ENCODE data around the gene LIMCH1.
"Not testable (repeated sequence)": the region's sequence is repeated elsewhere in the genome, so short reads cannot be mapped to it uniquely, and the experiment has no call there.

The LIMCH1 gene

DNA sequence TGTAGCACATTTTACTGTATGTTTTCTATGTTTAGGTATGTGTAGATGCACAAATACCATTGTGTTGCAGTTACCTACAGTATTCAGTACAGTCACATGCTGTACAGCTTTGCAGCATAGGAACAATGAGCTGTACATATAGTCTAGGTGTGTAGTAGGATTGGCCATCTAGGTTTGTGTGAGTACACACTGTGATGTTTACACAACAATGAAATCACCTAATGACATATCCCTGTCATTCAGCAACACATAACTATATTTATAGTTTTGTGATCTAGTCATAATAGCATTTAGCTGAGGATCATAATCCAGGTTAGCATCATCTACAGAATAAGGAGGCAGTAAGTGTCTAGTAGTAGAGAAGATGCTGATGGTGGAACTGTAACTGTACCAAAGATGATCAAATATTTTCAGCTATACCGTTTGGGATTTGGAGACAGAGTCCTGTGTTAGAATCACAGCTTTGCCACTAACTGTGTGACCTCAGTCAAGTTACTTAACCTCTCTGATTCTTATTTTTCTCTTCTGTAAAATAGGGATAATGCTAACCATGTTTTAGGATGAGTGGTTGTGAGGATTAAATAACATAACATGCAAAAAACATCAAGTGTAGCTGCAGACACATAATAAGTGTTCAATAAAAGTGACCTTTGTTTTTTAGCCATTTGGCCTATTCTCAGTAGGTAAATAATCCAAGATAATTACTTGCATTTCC is 73.3 kb downstream of the LIMCH1 start:
- DNase-seq = no peak

DNA sequence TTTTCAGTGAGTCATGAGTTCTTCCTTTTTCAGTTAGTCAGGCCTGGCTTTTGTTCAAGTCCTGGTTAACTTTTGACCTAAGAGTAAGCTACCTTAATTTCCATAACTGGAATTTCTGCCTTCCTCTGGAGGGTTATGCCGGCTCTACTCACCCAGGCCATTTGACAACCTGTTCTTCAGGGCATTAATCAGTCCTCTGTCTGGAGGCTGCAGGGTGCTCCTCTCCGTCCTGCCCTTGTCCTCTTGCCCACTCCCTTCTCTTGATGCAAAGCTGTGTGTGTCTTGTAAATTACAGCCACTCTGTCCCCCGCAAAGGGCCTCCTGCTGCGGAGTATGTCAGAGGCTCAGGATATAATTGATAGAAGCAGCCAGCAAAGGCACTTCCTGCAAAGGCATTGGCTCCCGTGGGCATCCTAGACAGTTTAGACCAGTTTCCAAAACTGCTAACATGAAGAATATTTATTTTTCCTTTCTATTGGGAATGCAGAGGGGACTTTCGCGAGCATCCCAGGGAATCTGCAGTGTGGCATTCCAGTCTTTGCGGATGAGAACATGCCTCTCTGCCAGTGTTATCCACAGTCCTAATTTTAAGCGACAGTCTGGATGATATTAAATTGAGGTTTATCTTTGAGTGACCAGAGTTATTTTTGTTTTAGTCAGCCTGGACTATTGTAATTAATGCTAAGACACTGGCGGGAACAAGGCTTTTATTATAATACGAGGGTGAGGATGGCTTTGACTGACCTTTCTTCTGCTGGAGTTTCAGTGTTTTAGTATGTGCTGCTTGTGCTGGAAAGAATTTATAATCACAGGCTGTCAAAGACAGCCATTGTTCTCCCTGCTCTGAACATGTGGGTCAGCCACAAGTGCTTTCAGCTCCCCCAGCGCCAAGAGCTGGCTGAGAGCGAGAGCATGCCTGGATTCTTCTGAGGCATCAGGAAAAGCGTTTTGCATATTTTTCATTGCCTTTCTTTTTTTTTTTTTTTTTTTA is 74.2 kb downstream of the LIMCH1 start:
- DNase-seq = no peak

DNA sequence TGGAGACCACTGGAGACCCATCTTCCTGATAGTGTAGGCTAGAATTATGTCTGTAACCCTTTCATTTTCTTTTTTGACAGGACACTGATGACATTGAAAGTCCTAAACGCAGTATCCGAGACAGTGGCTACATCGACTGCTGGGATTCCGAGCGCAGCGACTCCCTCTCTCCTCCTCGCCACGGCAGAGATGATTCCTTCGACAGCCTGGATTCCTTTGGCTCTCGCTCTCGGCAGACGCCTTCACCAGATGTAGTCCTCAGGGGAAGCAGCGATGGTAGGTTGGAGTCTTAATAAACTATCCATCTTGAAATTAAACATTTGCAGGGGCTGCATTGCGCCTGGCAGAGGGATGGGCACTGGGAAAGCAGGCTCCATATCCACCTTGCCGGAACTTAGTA is 75.4 kb downstream of the LIMCH1 start:
- DNase-seq = no peak

DNA sequence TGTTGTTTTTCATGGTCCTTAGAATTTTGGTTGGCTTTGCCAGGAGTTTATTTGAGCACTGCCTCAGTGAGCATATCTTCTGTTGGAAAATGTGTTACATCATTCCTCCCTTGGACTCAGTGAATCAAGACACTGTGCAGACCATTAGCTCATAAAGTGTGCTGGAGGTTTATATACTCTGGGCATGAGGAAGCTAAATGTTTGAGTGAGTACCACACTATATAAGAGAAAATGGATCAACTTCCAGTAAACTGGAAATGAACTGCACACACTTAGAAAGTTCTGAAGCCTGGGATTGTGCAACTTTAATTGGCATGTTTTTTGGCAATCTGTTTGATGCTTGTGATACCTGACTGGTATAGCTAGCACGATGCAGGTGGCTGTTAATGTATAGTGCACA is 75.9 kb downstream of the LIMCH1 start:
- DNase-seq = no peak

DNA sequence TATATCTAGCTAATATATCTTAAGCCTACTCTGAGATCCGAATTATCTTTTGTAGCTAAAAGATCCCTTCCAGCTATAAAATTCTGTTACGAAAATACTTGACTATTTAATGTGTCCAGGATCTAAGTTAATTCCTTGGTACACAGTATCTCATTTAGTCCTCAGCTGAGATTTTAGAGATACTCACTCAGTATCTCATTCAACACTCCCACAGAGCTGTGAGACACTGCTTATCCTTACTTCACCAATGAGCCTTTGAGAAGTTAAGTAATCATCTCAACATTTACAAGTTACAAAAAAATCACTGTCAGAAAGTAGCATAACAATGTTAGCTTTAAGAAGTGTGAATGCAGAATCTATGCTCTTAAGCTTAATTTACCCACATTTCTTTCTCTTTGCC is 76.6 kb downstream of the LIMCH1 start:
- no peak for DNase-seq

DNA sequence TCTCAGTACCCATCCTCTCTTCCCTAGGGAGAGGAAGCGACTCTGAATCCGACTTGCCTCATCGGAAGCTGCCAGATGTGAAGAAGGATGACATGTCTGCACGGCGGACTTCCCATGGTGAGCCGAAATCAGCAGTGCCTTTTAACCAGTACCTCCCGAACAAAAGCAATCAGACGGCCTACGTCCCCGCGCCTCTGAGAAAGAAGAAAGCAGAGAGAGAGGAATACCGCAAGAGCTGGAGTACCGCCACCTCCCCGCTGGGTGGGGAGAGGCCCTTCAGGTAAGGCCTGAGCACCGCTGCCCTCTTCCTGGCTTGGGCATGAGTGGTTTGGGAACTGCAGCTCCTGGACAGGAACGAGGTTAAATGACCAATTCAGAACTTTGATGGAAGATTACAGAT is 81.2 kb downstream of the LIMCH1 start:
- no peak for DNase-seq

DNA sequence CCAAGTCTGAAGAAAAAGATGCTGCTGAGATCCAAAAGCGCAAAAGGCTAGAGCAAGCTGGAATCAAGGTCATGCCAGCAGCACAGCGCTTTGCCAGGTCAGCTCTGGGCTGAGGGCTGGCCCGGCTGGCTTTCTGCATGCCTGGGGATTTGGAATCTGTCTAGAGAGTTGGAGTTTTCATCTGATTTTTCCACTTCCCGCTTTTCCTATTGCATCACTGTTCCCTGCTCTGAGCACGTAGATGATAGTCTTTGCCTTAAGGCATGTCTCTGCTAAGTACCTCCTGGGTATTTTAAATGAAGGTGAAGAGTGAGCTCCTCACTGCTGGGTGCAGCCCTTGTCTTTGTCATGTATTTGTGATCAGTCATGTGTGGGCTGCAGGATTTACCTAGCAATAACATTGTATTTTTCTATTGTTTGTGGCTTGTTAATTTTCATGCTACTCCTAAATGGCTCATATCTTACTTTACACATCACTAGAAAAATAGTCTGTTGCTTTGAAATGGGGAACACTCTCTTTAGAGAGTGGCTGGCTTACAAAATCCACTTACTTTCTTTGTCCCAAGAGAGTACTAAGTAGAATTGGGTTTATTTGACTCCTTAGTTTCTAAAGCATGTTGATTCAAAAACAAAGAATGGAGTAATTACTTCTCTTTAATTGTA is 82.8 kb downstream of the LIMCH1 start:
- DNase-seq = no peak

DNA sequence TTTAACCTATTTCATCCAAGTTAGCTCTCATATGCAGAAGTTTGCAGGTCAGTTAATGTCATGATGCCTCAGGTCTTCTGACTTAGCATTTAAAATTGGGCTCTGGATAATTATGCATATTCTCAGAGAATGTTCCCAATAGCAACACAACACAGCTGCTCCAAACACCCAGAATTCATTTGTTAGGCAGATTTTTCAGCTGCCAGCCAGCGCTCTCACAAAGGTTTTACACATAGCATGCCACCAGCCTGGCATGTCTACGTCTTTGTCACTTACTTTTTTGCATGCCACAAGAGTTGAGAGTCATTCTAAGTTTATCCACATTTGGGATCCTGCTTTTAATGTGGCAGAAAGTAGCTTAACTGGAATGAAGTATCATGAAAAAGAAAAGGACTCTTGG is 84.8 kb downstream of the LIMCH1 start:
- DNase-seq = no peak

DNA sequence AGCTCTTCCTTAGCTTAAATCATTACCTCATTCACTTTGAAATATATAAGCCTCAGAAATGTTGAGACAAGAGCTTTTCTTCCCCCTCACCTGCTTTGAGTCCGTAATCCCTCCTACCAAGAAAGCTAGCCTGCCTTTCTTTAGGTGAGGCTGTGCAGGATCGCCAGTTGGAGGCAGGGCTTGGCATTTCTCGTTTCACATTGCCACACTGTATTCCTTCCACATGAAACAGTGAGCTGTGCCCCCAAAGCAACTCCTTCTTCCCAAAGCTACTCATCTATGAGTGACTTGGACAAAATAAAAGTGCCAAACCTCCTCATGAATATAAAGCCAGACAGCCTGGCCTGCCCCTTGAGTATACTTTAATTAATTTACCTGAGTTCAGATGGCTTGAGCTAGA is 86.8 kb downstream of the LIMCH1 start:
- DNase-seq = no peak

DNA sequence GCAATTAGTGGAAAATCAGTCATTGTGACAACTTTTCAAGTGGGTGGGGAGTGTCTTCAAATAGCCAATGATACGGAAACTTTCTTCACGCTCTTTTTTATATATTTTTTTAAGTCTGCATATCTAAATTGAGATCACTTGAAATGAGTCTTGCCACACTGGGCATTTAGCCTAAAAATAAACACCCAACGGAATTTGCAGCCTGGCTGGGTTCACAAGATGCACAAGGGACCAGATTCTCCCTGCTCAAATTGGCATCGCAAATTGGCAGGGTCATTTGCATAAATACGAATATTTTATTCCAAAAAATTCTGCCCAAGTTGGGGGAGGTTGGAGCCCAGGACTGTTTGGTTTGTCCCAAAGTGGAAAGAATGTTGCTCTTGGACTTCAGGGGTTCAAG is 87.6 kb downstream of the LIMCH1 start:
- DNase-seq = no peak

- no peak for DNase-seq
Observed at GRCh38 chr4:41628936-41629335, 91.0 kb downstream of the LIMCH1 start.

- no peak for DNase-seq
Observed at GRCh38 chr4:41631523-41631922, 93.6 kb downstream of the LIMCH1 start.

- DNase-seq = no peak
Observed at GRCh38 chr4:41632481-41633073, 94.6 kb downstream of the LIMCH1 start.

GRCh38 chr4:41633321-41633720 is 95.4 kb downstream of the LIMCH1 start:
- DNase-seq = no peak

- DNase-seq = no peak
Observed at GRCh38 chr4:41635441-41635840, 97.5 kb downstream of the LIMCH1 start.

DNA sequence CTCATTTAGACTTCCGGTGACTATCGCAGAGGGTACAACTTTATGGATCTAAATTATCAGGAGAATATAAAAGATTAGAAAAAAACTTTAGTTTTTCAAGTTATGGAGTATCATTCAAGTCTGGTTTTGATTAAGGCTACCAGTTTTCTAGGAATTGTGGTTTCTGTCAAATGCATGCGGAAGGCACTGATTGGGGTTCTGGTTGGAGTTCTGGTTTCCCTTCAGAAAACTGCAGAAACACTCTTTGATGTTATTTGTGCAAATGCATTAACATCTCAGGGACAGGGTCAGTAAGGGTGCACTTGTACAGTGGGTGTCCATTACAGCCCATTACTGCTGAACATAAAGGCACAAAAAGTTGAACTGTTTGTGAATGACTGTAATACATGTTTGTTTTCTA is 100.2 kb downstream of the LIMCH1 start:
- no peak for DNase-seq

GRCh38 chr4:41638866-41639265 is 100.9 kb downstream of the LIMCH1 start:
- no peak for DNase-seq

DNA sequence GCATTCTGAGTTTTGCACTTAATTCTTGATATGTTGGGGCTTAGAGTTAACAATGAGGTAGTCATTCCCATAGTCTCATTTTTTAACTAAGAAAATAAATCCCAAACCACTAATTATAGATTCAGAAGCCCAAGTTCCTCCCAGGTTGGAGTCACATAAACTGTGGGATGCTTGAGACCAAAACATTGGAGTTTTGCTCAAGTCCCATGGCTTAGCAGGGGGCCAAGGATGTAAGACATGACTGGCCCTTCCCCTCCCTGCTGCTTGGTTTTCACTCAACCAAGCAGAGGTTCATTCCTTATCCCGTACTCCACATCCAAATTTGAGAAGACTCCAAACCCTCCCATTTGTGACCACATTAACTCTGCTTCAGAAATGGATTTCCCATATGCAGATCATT is 101.3 kb downstream of the LIMCH1 start:
- no peak for DNase-seq

DNA sequence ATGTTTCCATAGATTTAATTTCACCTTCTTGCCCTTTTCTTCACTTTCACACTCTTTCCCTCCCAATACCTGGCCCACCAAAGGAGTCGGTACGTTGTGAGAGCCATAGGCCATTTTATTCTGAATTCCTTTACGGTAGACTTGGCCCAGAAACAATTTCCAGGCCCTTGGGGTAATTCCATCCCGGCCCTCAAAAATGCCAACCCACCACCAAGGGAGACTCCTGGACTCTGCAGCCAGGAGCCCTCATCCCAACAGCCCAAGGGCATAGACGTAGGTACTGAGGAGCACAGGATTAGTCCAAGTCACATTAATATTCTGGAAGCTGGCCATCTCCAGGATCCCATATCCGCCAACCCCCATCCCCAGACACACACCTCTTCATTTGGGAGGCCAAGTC is 102.9 kb downstream of the LIMCH1 start:
- DNase-seq = no peak

DNA sequence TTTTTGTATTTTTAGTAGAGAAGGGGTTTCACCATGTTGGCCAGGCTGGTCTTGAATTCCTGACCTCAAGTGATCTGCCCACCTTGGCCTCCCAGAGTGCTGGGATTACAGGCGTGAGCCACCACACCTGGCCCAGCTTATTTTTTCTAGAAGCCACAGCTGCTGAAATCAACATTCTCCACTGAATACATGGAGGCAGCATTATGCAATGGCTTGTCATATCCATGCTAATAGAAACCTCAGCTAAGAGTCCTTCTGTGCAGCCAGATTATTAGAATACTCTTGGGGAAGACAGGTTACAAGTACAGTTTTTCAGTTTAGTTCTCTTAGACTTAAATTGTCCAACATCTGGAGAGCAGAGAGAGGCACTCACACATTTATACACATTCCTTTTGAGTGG is 104.8 kb downstream of the LIMCH1 start:
- not testable (repeated sequence) for DNase-seq

DNA sequence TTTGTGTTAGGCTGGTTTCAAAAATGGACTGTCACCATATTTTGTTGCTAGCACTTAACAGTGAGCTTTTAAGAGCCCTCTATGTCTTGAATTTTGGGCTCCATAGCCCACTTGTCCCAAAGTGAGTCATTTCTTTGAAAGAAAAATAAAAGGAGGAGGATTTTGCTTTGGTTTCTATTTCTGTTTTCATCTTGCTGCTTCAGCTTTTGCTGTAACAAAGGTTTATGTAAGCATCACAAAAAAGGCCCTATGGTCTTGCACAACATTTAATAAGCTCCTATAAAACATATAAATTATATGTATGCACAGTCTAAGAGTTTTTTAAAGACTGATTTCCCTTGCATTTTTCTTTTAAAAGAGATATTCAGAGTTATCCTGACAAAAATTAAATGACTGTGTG is 105.4 kb downstream of the LIMCH1 start:
- no peak for DNase-seq

DNA sequence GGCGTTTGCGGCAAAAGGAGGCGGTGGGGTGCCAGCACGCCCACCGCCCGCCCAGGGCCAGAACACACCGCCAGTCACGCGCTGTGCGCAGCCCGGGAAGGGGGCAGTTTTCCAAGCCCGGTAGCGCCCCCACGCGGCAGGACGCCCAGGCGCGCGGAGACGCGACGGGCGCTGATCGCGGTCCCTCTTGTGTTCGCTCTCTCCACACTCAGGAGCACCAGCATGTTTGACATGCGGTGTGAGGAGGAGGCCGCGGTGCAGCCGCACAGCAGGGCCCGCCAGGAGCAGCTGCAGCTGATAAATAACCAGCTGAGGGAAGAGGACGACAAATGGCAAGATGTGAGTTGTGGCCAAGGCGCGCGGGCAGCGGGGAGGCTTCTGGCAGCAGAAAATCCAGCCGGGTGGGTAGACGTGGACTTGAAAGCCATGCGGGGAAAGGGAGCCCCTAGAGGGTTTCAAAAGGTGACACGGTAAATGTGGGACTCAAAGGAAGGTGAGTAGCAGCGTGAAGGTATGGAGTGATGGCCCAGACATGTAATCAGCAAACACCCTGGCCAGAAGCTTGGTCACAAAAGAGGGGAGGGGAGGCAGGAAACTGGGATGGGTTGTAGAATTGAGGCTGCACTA is 106.4 kb downstream of the LIMCH1 start:
- peak; percentile 5 for DNase-seq

DNA sequence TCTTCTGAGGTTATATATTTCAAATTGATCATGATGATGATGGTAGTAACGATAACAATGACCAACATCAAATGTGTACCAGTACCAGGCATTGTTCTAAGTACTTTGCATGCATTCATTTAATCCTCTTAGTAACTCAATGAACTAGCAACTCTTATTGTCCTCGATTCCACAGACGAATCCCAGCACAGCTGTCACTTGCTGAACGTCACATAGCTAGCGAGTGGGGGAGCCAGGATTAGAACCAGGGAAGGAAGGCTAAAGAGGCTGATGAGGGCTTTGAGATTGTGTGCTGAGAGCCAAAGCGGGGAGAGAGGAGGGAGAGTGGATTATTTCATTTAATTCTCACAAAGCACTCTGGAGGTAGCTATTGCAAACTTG is 106.9 kb downstream of the LIMCH1 start:
- no peak for DNase-seq

All from hematopoietic multipotent progenitor cell treated with erythropoietin and hydrocortisone succinate and interleukin-3 and kit ligand, for 8 days (in vitro differentiated cells).